ENCODE measurements around the gene BOK. TPM values are rescaled to one million over a fixed set of nuclear protein-coding genes. Genes with fewer than 3 reads are reported as not detected.

Gene BOK
- total and polyA plus RNA-seq, 7 experiments from 2014 or later, result 0.11 to 1.3 TPM; not detected in 5

GRCh38 chr2:241531161-241531722, 27.3 kb upstream of the BOK start:
- H3K4me3 ChIP-seq (ENCODE audit: low read length), result no peak overlapping the region
- no peak for DNase-seq
- Mint-ChIP-seq H3K36me3 (peaks cover 0 to 3% (median 0%) of the 10 kb centered on the region in 5 donors), H3K27me3 (peaks cover 0 to 5% (median 4%) of the 10 kb centered on the region in 5 donors), H3K27ac (no peak overlapping the region), H3K9me3 (peaks cover 0 to 4% (median under 1%) of the 10 kb centered on the region in 11 donors), H3K4me1 (no peaks in the 10 kb centered on the region), H3K4me3 (no peak overlapping the region)
- no peaks in the 10 kb centered on the region for H3K36me3 ChIP-seq (ENCODE audit: control insufficient read depth in 2 of 3, insufficient read depth in 3 of 3, low read length in 3 of 3)
- H3K4me1 ChIP-seq (ENCODE audit: control insufficient read depth in 2 of 2, insufficient read depth in 2 of 2, low read length in 2 of 2), result no peaks in the 10 kb centered on the region
- peaks cover 0 to 2% (median 0%) of the 10 kb centered on the region in 3 experiments for H3K9me3 ChIP-seq (ENCODE audit: control insufficient read depth in 2 of 3, low read length in 3 of 3)
- ATAC-seq, result no peak
- intact Hi-C loops (cut with micrococcal nuclease), result no loop called here
- H3K27ac ChIP-seq (ENCODE audit: low read depth, low read length), result no peak overlapping the region
- ChIA-PET CTCF (no interaction called here), POLR2A (no interaction called here)
- H3K27me3 ChIP-seq (ENCODE audit: control insufficient read depth in 2 of 2, insufficient read depth in 2 of 2, low read length in 2 of 2), result no peaks in the 10 kb centered on the region

- H3K36me3 Mint-ChIP-seq, result no peaks in the 10 kb centered on the region
- no peak for ATAC-seq
- Histone ChIP-seq H3K36me3 (ENCODE audit: control insufficient read depth in 2 of 3, insufficient read depth in 3 of 3, low read length in 3 of 3) (no peaks in the 10 kb centered on the region), H3K27me3 (ENCODE audit: control insufficient read depth in 2 of 2, insufficient read depth in 2 of 2, low read length in 2 of 2) (no peaks in the 10 kb centered on the region), H3K27ac (ENCODE audit: low read depth, low read length) (no peak overlapping the region), H3K9me3 (ENCODE audit: control insufficient read depth in 2 of 3, low read length in 3 of 3) (no peaks in the 10 kb centered on the region), H3K4me3 (ENCODE audit: low read length) (no peak overlapping the region), H3K4me1 (ENCODE audit: control insufficient read depth in 2 of 2, insufficient read depth in 2 of 2, low read length in 2 of 2) (no peaks in the 10 kb centered on the region)
- no peak for DNase-seq
- H3K9me3 Mint-ChIP-seq, result no peaks in the 10 kb centered on the region
- POLR2A ChIA-PET, result no interaction called here
- peaks cover 0 to 9% (median 4%) of the 10 kb centered on the region in 5 donors for H3K27me3 Mint-ChIP-seq
- CTCF ChIA-PET, result no interaction called here
- no peak overlapping the region for H3K27ac Mint-ChIP-seq
- H3K4me1 Mint-ChIP-seq, result no peaks in the 10 kb centered on the region
- intact Hi-C loops (cut with micrococcal nuclease), result no loop called here
- H3K4me3 Mint-ChIP-seq, result no peak overlapping the region
Measured at GRCh38 chr2:241532168-241532567, 26.4 kb upstream of the BOK start.

GRCh38 chr2:241532733-241533601, 25.6 kb upstream of the BOK start:
- Mint-ChIP-seq H3K9me3 (no peaks in the 10 kb centered on the region), H3K36me3 (no peaks in the 10 kb centered on the region), H3K4me3 (no peak overlapping the region), H3K4me1 (no peaks in the 10 kb centered on the region), H3K27ac (no peak overlapping the region), H3K27me3 (peaks cover 0 to 9% (median 4%) of the 10 kb centered on the region in 5 donors)
- H3K27ac ChIP-seq (ENCODE audit: low read depth, low read length), result no peak overlapping the region
- DNase-seq, result no peak
- intact Hi-C loops (cut with micrococcal nuclease), result no loop called here
- no peaks in the 10 kb centered on the region for H3K36me3 ChIP-seq (ENCODE audit: control insufficient read depth in 2 of 3, insufficient read depth in 3 of 3, low read length in 3 of 3)
- no peaks in the 10 kb centered on the region for H3K9me3 ChIP-seq (ENCODE audit: control insufficient read depth in 2 of 3, low read length in 3 of 3)
- ATAC-seq, result no peak
- POLR2A ChIA-PET, result no interaction called here
- CTCF ChIA-PET, result no interaction called here
- H3K4me3 ChIP-seq (ENCODE audit: low read length), result no peak overlapping the region
- no peaks in the 10 kb centered on the region for H3K4me1 ChIP-seq (ENCODE audit: control insufficient read depth in 2 of 2, insufficient read depth in 2 of 2, low read length in 2 of 2)
- H3K27me3 ChIP-seq (ENCODE audit: control insufficient read depth in 2 of 2, insufficient read depth in 2 of 2, low read length in 2 of 2), result no peaks in the 10 kb centered on the region

- no peaks in the 10 kb centered on the region for H3K9me3 Mint-ChIP-seq
- peaks cover 4 to 14% (median 8%) of the 10 kb centered on the region in 5 donors for H3K27me3 Mint-ChIP-seq
- no peaks in the 10 kb centered on the region for H3K36me3 Mint-ChIP-seq
- H3K27ac ChIP-seq (ENCODE audit: low read depth, low read length), result no peak overlapping the region
- no peak overlapping the region for H3K4me3 Mint-ChIP-seq
- H3K4me1 Mint-ChIP-seq, result no peaks in the 10 kb centered on the region
- DNase-seq, result no peak
- no peak overlapping the region for H3K27ac Mint-ChIP-seq
- H3K9me3 ChIP-seq (ENCODE audit: control insufficient read depth in 2 of 3, low read length in 3 of 3), result no peaks in the 10 kb centered on the region
- intact Hi-C loops (cut with micrococcal nuclease), result no loop called here
- no peaks in the 10 kb centered on the region for H3K4me1 ChIP-seq (ENCODE audit: control insufficient read depth in 2 of 2, insufficient read depth in 2 of 2, low read length in 2 of 2)
- H3K4me3 ChIP-seq (ENCODE audit: low read length), result no peak overlapping the region
- no peak for ATAC-seq
- POLR2A ChIA-PET, result no interaction called here
- CTCF ChIA-PET, result no interaction called here
- H3K27me3 ChIP-seq (ENCODE audit: control insufficient read depth in 2 of 2, insufficient read depth in 2 of 2, low read length in 2 of 2), result no peaks in the 10 kb centered on the region
- H3K36me3 ChIP-seq (ENCODE audit: control insufficient read depth in 2 of 3, insufficient read depth in 3 of 3, low read length in 3 of 3), result no peaks in the 10 kb centered on the region
Measured at GRCh38 chr2:241534293-241534692, 24.3 kb upstream of the BOK start.

- POLR2A ChIA-PET, result no interaction called here
- Histone ChIP-seq H3K4me3 (ENCODE audit: low read length) (no peak overlapping the region), H3K36me3 (ENCODE audit: control insufficient read depth in 2 of 3, insufficient read depth in 3 of 3, low read length in 3 of 3) (no peaks in the 10 kb centered on the region), H3K27me3 (ENCODE audit: control insufficient read depth in 2 of 2, insufficient read depth in 2 of 2, low read length in 2 of 2) (no peaks in the 10 kb centered on the region), H3K4me1 (ENCODE audit: control insufficient read depth in 2 of 2, insufficient read depth in 2 of 2, low read length in 2 of 2) (no peaks in the 10 kb centered on the region), H3K9me3 (ENCODE audit: control insufficient read depth in 2 of 3, low read length in 3 of 3) (no peaks in the 10 kb centered on the region), H3K27ac (ENCODE audit: low read depth, low read length) (no peak overlapping the region)
- intact Hi-C loops (cut with micrococcal nuclease), result no loop called here
- no peaks in the 10 kb centered on the region for H3K4me1 Mint-ChIP-seq
- CTCF ChIA-PET, result no interaction called here
- peaks cover 4 to 14% (median 8%) of the 10 kb centered on the region in 5 donors for H3K27me3 Mint-ChIP-seq
- no peak for ATAC-seq
- no peaks in the 10 kb centered on the region for H3K36me3 Mint-ChIP-seq
- no peak overlapping the region for H3K4me3 Mint-ChIP-seq
- DNase-seq, result no peak
- H3K9me3 Mint-ChIP-seq, result no peaks in the 10 kb centered on the region
- H3K27ac Mint-ChIP-seq, result no peak overlapping the region
Measured at GRCh38 chr2:241534701-241535375, 23.7 kb upstream of the BOK start.

- DNase-seq (no peak), ATAC-seq (no peak)
- ChIA-PET POLR2A (no interaction called here), CTCF (no interaction called here)
- no peak overlapping the region for H3K27ac Mint-ChIP-seq
- Histone ChIP-seq H3K27ac (ENCODE audit: low read depth, low read length) (no peak overlapping the region), H3K4me1 (ENCODE audit: control insufficient read depth in 2 of 2, insufficient read depth in 2 of 2, low read length in 2 of 2) (no peaks in the 10 kb centered on the region), H3K4me3 (ENCODE audit: low read length) (no peak overlapping the region), H3K9me3 (ENCODE audit: control insufficient read depth in 2 of 3, low read length in 3 of 3) (no peaks in the 10 kb centered on the region), H3K36me3 (ENCODE audit: control insufficient read depth in 2 of 3, insufficient read depth in 3 of 3, low read length in 3 of 3) (no peaks in the 10 kb centered on the region), H3K27me3 (ENCODE audit: control insufficient read depth in 2 of 2, insufficient read depth in 2 of 2, low read length in 2 of 2) (no peaks in the 10 kb centered on the region)
- H3K4me3 Mint-ChIP-seq, result no peak overlapping the region
- no peaks in the 10 kb centered on the region for H3K36me3 Mint-ChIP-seq
- peaks cover 0 to 5% (median 4%) of the 10 kb centered on the region in 7 donors for H3K4me1 Mint-ChIP-seq
- intact Hi-C loops (cut with micrococcal nuclease), result no loop called here
- H3K27me3 Mint-ChIP-seq, result peaks cover 8 to 16% (median 15%) of the 10 kb centered on the region in 5 donors
- no peaks in the 10 kb centered on the region for H3K9me3 Mint-ChIP-seq
Measured at GRCh38 chr2:241535871-241536655, 22.5 kb upstream of the BOK start.

Data from naive thymus-derived CD4-positive, alpha-beta T cell (primary cell).